ENCODE measurements around the gene PTGES3.

PTGES3 gene

GRCh38 chr12:56716933-56717880 lies 29.1 kb upstream of the PTGES3 start:
- Histone ChIP-seq H3K27ac (ENCODE audit: poor library complexity, severe bottlenecking) (no peak overlapping the region), H3K36me3 (ENCODE audit: low read depth) (peaks cover 84% of the 10 kb centered on the region), H3K4me1 (ENCODE audit: insufficient read depth, poor library complexity, severe bottlenecking) (peaks cover 8% of the 10 kb centered on the region), H3K27me3 (ENCODE audit: insufficient read depth, poor library complexity, severe bottlenecking) (no peaks in the 10 kb centered on the region), H3K4me3 (ENCODE audit: severe bottlenecking) (no peak overlapping the region), H3K9me3 (ENCODE audit: severe bottlenecking) (no peaks in the 10 kb centered on the region)
- DNase-seq (ENCODE audit: low spot score) (no peak), ATAC-seq (ENCODE audit: low read depth) (no peak)
- TF ChIP-seq CTCF (IDR thresholded peaks at IDR 0.05; ENCODE audit: poor library complexity, severe bottlenecking): no peak

DNA sequence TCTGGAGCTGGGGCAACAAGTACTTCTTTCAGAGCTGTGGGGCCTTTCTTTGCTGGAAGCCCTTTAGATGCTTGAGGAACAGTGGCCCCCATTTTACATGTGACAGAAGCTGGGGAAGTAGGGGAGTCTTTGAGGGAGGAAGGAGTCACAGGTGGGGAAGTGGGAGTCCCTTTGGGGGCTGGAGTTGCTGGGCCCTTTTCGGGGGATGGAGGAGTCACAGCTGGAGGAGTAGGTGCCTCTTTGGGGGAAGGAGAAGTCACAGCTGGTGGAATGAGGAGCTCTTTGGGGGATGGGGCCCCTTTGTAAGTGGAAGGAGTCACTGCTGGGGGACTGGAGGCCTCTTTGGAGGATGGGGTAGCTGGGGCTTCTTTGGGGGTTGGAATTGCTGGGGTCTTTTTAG lies 28.4 kb upstream of the PTGES3 start:
- H3K4me1 ChIP-seq (ENCODE audit: insufficient read depth, poor library complexity, severe bottlenecking): peaks cover under 1% of the 10 kb centered on the region
- no peak overlapping the region for H3K27ac ChIP-seq (ENCODE audit: poor library complexity, severe bottlenecking)

DNA sequence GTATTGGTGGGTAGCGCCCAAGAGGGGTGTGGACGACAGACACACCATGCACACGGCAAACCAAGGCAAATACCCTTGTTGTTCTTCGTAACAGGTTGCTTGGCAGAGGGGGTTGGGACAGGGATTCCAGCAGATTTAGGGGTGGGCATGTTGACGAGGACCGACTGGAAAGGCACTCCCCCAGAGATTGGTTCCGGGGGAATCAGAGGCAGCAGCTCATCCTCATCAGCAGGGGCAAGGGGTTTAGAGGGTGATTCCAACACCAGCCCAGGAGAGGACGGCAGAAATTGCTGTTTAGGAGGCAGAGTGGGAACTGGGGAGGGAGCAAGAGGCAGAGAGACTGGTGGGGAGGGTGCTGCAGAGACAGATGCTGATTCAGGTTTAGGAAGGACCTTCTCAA lies 27.7 kb upstream of the PTGES3 start:
- H3K27ac ChIP-seq (ENCODE audit: poor library complexity, severe bottlenecking): no peak overlapping the region
- ATAC-seq (ENCODE audit: low read depth): no peak
- no peak overlapping the region for H3K4me3 ChIP-seq (ENCODE audit: severe bottlenecking)
- H3K9me3 ChIP-seq (ENCODE audit: severe bottlenecking): no peaks in the 10 kb centered on the region
- peaks cover 78% of the 10 kb centered on the region for H3K36me3 ChIP-seq (ENCODE audit: low read depth)
- no peaks in the 10 kb centered on the region for H3K27me3 ChIP-seq (ENCODE audit: insufficient read depth, poor library complexity, severe bottlenecking)
- DNase-seq (ENCODE audit: low spot score): no peak
- no peaks in the 10 kb centered on the region for H3K4me1 ChIP-seq (ENCODE audit: insufficient read depth, poor library complexity, severe bottlenecking)
- TF ChIP-seq CTCF (IDR thresholded peaks at IDR 0.05; ENCODE audit: poor library complexity, severe bottlenecking): no peak

More for the DNA sequence above, 28.4 kb upstream of the PTGES3 start:
- DNase-seq (ENCODE audit: low spot score) (no peak), ATAC-seq (ENCODE audit: low read depth) (no peak)
- no peak overlapping the region for H3K4me3 ChIP-seq (ENCODE audit: severe bottlenecking)
- TF ChIP-seq CTCF (IDR thresholded peaks at IDR 0.05; ENCODE audit: poor library complexity, severe bottlenecking): no peak
- H3K9me3 ChIP-seq (ENCODE audit: severe bottlenecking): no peaks in the 10 kb centered on the region
- H3K36me3 ChIP-seq (ENCODE audit: low read depth): peaks cover 83% of the 10 kb centered on the region
- no peaks in the 10 kb centered on the region for H3K27me3 ChIP-seq (ENCODE audit: insufficient read depth, poor library complexity, severe bottlenecking)

DNA sequence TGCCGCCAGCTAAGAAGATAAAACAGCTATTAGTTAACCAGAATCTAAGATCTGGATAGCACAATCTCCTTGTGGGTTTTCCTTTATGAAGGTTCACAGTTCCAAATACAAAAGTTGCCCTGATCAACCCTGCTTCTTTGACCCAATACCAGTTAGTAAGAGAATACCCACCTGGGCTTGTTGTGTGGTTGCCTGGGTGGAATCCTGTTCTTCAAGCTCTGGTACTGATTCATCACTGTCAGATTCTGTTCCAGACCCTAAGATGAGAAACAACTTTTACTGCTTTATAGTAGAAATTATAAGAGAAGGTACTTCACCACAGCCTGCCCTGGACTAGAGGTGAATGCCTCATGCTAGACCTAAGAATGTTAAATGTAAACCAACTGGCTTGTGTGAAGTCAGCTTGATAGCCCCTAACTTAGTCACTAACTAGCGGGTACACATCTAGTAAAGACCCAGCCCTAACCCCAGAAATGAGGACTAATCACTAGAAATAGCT lies 26.4 kb upstream of the PTGES3 start:
- H3K4me3 ChIP-seq (ENCODE audit: severe bottlenecking): no peak overlapping the region
- peaks cover 65% of the 10 kb centered on the region for H3K36me3 ChIP-seq (ENCODE audit: low read depth)
- ATAC-seq (ENCODE audit: low read depth) (no peak), DNase-seq (ENCODE audit: low spot score) (no peak)
- no peaks in the 10 kb centered on the region for H3K4me1 ChIP-seq (ENCODE audit: insufficient read depth, poor library complexity, severe bottlenecking)
- H3K27ac ChIP-seq (ENCODE audit: poor library complexity, severe bottlenecking): no peak overlapping the region
- H3K9me3 ChIP-seq (ENCODE audit: severe bottlenecking): no peaks in the 10 kb centered on the region
- no peaks in the 10 kb centered on the region for H3K27me3 ChIP-seq (ENCODE audit: insufficient read depth, poor library complexity, severe bottlenecking)
- TF ChIP-seq CTCF (IDR thresholded peaks at IDR 0.05; ENCODE audit: poor library complexity, severe bottlenecking): no peak

- no peaks in the 10 kb centered on the region for H3K27me3 ChIP-seq (ENCODE audit: insufficient read depth, poor library complexity, severe bottlenecking)
- ATAC-seq (ENCODE audit: low read depth) (no peak), DNase-seq (ENCODE audit: low spot score) (no peak)
- H3K36me3 ChIP-seq (ENCODE audit: low read depth): peaks cover 57% of the 10 kb centered on the region
- H3K4me1 ChIP-seq (ENCODE audit: insufficient read depth, poor library complexity, severe bottlenecking): no peaks in the 10 kb centered on the region
- H3K9me3 ChIP-seq (ENCODE audit: severe bottlenecking): no peaks in the 10 kb centered on the region
- TF ChIP-seq CTCF (IDR thresholded peaks at IDR 0.05; ENCODE audit: poor library complexity, severe bottlenecking): no peak
- H3K4me3 ChIP-seq (ENCODE audit: severe bottlenecking): no peak overlapping the region
- H3K27ac ChIP-seq (ENCODE audit: poor library complexity, severe bottlenecking): no peak overlapping the region
These were observed 25.3 kb upstream of the PTGES3 start for GRCh38 chr12:56713345-56713744.
